Measurements from ENCODE around the gene MACROH2A1. TPM values are rescaled to one million over a fixed set of nuclear protein-coding genes. Genes with fewer than 3 reads are reported as not detected.

MACROH2A1 gene
- total and polyA plus RNA-seq, 4 donors: 135 to 191 (median 179) TPM

DNA sequence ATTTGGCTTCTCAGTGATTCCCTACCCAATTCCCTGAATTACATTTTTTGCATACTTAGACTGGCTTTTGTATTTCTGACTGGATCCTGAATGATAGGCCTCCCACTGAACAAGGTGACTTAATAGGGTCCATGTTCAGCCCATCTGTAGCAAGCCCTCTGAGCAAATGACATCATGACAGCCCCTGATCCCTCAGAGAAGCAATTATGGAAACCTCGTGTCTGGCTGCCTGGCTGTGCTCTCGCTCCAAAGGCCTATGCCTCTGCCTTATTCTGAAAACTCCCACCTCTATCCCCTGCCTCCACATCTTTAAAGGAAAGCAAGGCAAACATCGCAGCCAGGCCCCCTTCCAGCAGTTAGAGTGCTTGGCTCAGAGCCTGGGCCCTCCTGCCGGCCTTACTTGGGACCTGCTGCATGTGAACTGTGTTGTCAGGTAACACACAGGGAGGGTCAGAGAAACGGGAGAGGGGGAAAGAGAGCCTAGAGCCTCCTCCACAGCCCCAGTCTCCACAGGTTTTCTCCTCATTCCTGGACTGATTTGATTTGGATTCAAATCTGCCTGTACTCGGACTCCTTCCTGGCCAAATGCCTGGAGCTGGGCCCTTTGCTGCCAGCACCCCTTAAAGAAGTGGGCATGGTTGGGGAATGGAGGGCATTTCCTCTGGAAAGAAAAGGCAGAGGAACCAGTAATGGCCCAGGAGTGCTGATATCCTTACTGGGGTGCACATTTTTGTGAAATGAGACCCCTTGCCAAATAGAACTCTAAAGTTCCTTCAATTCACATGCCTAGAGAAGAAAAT is 44.3 kb upstream of the MACROH2A1 start:
- peak in 1 of 6 donors; percentile 53 for DNase-seq (ENCODE audit: low read depth in 4 of 6, low spot score in 6 of 6)
- Histone ChIP-seq H3K9me3 (ENCODE audit: control insufficient read depth, insufficient read depth, low read length) (no peaks in the 10 kb centered on the region), H3K27me3 (ENCODE audit: control insufficient read depth, insufficient read depth, low read length) (no peaks in the 10 kb centered on the region), H3K27ac (ENCODE audit: low read depth, low read length) (no peak overlapping the region), H3K4me3 (ENCODE audit: low read depth, low read length) (no peak overlapping the region), H3K36me3 (ENCODE audit: control insufficient read depth, insufficient read depth, low read length) (no peaks in the 10 kb centered on the region), H3K4me1 (ENCODE audit: control insufficient read depth, insufficient read depth, low read length) (peaks cover 30% of the 10 kb centered on the region)
- WGBS (ENCODE audit: insufficient coverage): 32% methylated on average over 3 of the region's 6 CpGs

- Histone ChIP-seq H3K27ac (ENCODE audit: low read depth, low read length) (no peak overlapping the region), H3K27me3 (ENCODE audit: control insufficient read depth, insufficient read depth, low read length) (no peaks in the 10 kb centered on the region), H3K4me1 (ENCODE audit: control insufficient read depth, insufficient read depth, low read length) (peaks cover 35% of the 10 kb centered on the region), H3K36me3 (ENCODE audit: control insufficient read depth, insufficient read depth, low read length) (no peaks in the 10 kb centered on the region), H3K4me3 (ENCODE audit: low read depth, low read length) (no peak overlapping the region), H3K9me3 (ENCODE audit: control insufficient read depth, insufficient read depth, low read length) (no peaks in the 10 kb centered on the region)
- WGBS (ENCODE audit: insufficient coverage): 65% methylated on average over 6 of the region's 8 CpGs
- DNase-seq (ENCODE audit: low read depth in 4 of 6, low spot score in 6 of 6): no peak
Observed at GRCh38 chr5:135442431-135443160, 43.6 kb upstream of the MACROH2A1 start.

GRCh38 chr5:135441919-135442318 is 42.9 kb upstream of the MACROH2A1 start:
- H3K4me1 ChIP-seq (ENCODE audit: control insufficient read depth, insufficient read depth, low read length): peaks cover 42% of the 10 kb centered on the region

DNA sequence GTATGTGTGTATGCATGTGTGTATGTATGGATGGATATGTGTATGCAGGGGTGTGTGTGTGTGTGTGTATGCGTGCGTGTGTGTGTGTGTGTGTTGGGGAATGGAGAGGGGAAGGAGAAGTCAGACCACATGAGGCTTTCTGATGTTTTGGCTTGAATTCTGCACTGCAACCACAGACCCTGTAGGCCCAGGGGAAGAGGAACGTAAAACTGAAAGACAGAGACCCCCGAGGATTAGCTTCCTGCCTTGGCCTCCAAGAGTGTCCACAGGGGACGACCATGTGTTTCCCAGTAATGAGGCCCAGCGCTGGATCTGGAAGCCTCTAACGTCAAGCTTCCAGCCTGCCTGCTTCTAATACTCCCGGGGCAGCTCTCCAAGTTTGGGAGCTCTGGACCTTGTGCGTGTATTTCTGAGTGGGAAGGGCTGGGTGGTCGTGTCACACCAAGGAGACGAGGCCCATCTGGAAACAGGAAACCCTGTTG is 42.4 kb upstream of the MACROH2A1 start:
- Histone ChIP-seq H3K27ac (ENCODE audit: low read depth, low read length) (no peak overlapping the region), H3K27me3 (ENCODE audit: control insufficient read depth, insufficient read depth, low read length) (no peaks in the 10 kb centered on the region), H3K4me1 (ENCODE audit: control insufficient read depth, insufficient read depth, low read length) (peaks cover 47% of the 10 kb centered on the region), H3K36me3 (ENCODE audit: control insufficient read depth, insufficient read depth, low read length) (no peaks in the 10 kb centered on the region), H3K4me3 (ENCODE audit: low read depth, low read length) (no peak overlapping the region), H3K9me3 (ENCODE audit: control insufficient read depth, insufficient read depth, low read length) (no peaks in the 10 kb centered on the region)
- 57% methylated on average over 11 of the region's 11 CpGs for WGBS (ENCODE audit: insufficient coverage)
- no peak for DNase-seq (ENCODE audit: low read depth in 4 of 6, low spot score in 6 of 6)

More at GRCh38 chr5:135441919-135442318, 42.9 kb upstream of the MACROH2A1 start:
- no peaks in the 10 kb centered on the region for H3K27me3 ChIP-seq (ENCODE audit: control insufficient read depth, insufficient read depth, low read length)
- no peak overlapping the region for H3K27ac ChIP-seq (ENCODE audit: low read depth, low read length)
- H3K4me3 ChIP-seq (ENCODE audit: low read depth, low read length): no peak overlapping the region
- no peaks in the 10 kb centered on the region for H3K9me3 ChIP-seq (ENCODE audit: control insufficient read depth, insufficient read depth, low read length)
- no peaks in the 10 kb centered on the region for H3K36me3 ChIP-seq (ENCODE audit: control insufficient read depth, insufficient read depth, low read length)
- 100% methylated on average over 2 of the region's 4 CpGs for WGBS (ENCODE audit: insufficient coverage)
- no peak for DNase-seq (ENCODE audit: low read depth in 4 of 6, low spot score in 6 of 6)

DNA sequence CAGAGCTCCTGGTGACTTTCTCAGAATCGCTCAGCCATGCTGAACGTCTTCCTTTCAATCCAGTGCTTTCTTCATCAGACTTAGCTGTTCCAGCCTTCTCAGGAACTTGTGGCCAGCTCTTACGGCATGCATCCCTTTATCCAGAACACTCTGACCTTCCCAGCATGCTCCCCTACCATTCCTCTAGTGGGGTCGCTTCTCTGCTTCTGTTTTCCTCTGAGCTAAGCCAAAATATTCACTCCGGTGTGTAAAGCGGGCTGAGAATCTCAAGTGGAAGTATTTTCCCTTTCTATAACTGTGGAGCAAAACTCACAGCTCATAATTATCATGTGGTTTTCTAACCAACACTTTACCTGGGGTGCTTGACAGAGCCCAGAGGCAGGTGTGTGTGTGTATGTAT is 41.9 kb upstream of the MACROH2A1 start:
- DNase-seq (ENCODE audit: low read depth in 4 of 6, low spot score in 6 of 6): no peak
- H3K4me1 ChIP-seq (ENCODE audit: control insufficient read depth, insufficient read depth, low read length): peaks cover 47% of the 10 kb centered on the region
- H3K27ac ChIP-seq (ENCODE audit: low read depth, low read length): no peak overlapping the region
- WGBS (ENCODE audit: insufficient coverage): 44% methylated on average over 3 of the region's 6 CpGs
- H3K36me3 ChIP-seq (ENCODE audit: control insufficient read depth, insufficient read depth, low read length): no peaks in the 10 kb centered on the region
- no peaks in the 10 kb centered on the region for H3K9me3 ChIP-seq (ENCODE audit: control insufficient read depth, insufficient read depth, low read length)
- no peaks in the 10 kb centered on the region for H3K27me3 ChIP-seq (ENCODE audit: control insufficient read depth, insufficient read depth, low read length)
- no peak overlapping the region for H3K4me3 ChIP-seq (ENCODE audit: low read depth, low read length)

DNA sequence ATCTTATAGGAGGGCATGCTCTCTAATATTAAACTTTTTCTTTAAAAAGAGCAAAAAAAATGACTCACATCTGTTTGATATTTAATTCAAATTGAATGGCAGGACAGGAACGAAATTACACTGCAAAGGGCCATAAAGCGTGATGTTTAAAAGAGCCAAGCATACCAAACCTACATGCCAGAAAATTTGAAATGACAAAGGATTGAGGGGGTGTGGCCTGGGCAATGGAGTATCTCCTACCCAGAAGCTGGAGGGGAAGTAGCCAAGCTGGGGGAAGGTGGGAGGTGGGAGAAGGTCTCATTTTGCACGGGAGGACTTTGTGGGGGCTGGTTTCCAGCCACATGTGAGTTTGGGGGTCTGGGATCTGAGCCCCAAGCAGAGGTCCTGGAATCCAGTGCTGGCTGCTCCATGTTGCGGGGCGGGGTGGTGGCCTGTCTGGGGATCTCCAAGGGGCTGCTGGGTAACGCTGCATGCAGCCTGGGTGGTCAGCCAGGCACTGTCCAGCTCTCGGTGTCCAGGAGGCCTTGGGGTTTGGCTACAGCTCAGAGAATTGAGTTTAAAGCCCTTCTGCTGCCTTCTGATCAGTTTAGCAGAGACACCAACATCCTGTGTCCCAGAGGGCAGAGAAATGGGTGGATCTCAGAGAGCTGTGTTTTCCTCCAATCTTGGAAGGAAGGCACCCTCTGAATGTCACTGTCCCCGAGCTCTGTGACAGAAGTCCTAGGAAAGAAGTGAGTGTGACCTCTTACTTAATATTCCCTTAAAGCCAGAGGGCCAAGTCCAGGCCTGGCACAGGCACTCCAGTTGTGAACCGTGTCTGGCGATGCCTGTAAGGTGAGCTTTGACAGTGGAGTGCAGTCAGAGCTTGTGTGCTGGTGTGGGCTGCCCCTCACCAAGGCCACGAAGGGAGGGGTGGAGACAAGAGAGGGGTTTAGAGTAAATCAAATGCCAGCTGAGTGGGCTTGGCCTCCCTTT is 40.5 kb upstream of the MACROH2A1 start:
- WGBS (ENCODE audit: insufficient coverage): 78% methylated on average over 7 of the region's 11 CpGs
- Histone ChIP-seq H3K36me3 (ENCODE audit: control insufficient read depth, insufficient read depth, low read length) (no peaks in the 10 kb centered on the region), H3K27ac (ENCODE audit: low read depth, low read length) (no peak overlapping the region), H3K4me3 (ENCODE audit: low read depth, low read length) (no peak overlapping the region), H3K9me3 (ENCODE audit: control insufficient read depth, insufficient read depth, low read length) (no peaks in the 10 kb centered on the region), H3K4me1 (ENCODE audit: control insufficient read depth, insufficient read depth, low read length) (peaks cover 49% of the 10 kb centered on the region), H3K27me3 (ENCODE audit: control insufficient read depth, insufficient read depth, low read length) (peaks cover 5% of the 10 kb centered on the region)
- DNase-seq (ENCODE audit: low read depth in 4 of 6, low spot score in 6 of 6): no peak

- H3K36me3 ChIP-seq (ENCODE audit: control insufficient read depth, insufficient read depth, low read length): no peaks in the 10 kb centered on the region
- H3K27ac ChIP-seq (ENCODE audit: low read depth, low read length): no peak overlapping the region
- peaks cover 54% of the 10 kb centered on the region for H3K4me1 ChIP-seq (ENCODE audit: control insufficient read depth, insufficient read depth, low read length)
- no peaks in the 10 kb centered on the region for H3K9me3 ChIP-seq (ENCODE audit: control insufficient read depth, insufficient read depth, low read length)
- DNase-seq (ENCODE audit: low read depth in 4 of 6, low spot score in 6 of 6): no peak
- H3K4me3 ChIP-seq (ENCODE audit: low read depth, low read length): no peak overlapping the region
- WGBS (ENCODE audit: insufficient coverage): 82% methylated on average over 7 of the region's 10 CpGs
- peaks cover 5% of the 10 kb centered on the region for H3K27me3 ChIP-seq (ENCODE audit: control insufficient read depth, insufficient read depth, low read length)
Observed at GRCh38 chr5:135438636-135439221, 39.7 kb upstream of the MACROH2A1 start.

DNA sequence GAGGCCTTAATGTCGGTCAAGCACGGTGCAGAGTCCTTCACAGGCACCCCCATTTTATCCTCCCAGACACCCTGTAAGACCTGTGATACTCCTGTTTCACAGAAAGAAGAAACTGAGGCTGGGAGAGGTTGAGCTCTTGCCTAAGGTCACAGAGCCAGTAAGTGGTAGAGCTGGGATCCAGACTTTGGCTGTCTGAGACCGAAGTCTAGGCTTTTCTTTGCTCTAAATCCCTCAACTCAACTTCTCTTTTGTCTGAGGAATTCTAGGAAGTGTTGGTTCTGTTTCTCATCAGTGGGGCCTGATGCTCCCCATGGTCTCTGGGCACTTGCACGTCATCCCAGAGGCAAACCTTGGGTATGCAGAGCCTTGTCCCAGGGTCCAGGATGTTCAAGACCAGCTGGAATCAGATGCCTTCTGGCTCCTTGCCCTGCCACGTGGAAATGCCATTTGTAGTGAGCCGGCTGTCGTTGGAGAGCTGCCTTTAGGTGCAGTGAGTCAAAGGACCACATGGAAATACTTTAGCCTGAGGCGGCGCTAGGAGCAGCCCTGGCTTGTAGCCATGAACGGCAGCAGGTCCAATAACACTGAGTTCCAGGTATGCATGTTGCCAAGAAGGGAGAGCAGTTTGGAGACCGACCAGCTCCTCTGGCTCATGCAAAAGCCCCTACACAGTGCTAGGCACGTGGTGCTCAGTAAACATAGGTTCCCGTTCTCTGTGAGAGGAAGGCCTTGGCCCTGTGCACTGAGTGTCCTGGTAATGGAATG is 38.9 kb upstream of the MACROH2A1 start:
- peak in 2 of 6 donors; percentile 57 to 66 for DNase-seq (ENCODE audit: low read depth in 4 of 6, low spot score in 6 of 6)
- Histone ChIP-seq H3K27me3 (ENCODE audit: control insufficient read depth, insufficient read depth, low read length) (peaks cover 5% of the 10 kb centered on the region), H3K27ac (ENCODE audit: low read depth, low read length) (no peak overlapping the region), H3K9me3 (ENCODE audit: control insufficient read depth, insufficient read depth, low read length) (no peaks in the 10 kb centered on the region), H3K4me3 (ENCODE audit: low read depth, low read length) (no peak overlapping the region), H3K36me3 (ENCODE audit: control insufficient read depth, insufficient read depth, low read length) (no peaks in the 10 kb centered on the region), H3K4me1 (ENCODE audit: control insufficient read depth, insufficient read depth, low read length) (peaks cover 47% of the 10 kb centered on the region)
- WGBS (ENCODE audit: insufficient coverage): 45% methylated on average over 10 of the region's 13 CpGs
